Renal pelvis (tissue), 4 donors: ENCODE results near the gene FAM184A. TPM values are rescaled to one million over a fixed set of nuclear protein-coding genes. Genes with fewer than 3 reads are reported as not detected.

Experiments
- DNase-seq: peaks from one replicate; pipeline ENCODE4 v3.0.0-alpha.2; 2013
- polyA plus RNA-seq, 3 donors: library from polyadenylated mRNA; unstranded; fragments of 120-200 nt; gene quantifications; one replicate each; pipeline ENCODE4 v1.2.1, GENCODE V29; 2013; ENCODE audit not compliant: insufficient read length in 3 of 3

The FAM184A gene
- polyA plus RNA-seq, 3 donors: 6.9 to 12.1 (median 11.0) TPM

DNA sequence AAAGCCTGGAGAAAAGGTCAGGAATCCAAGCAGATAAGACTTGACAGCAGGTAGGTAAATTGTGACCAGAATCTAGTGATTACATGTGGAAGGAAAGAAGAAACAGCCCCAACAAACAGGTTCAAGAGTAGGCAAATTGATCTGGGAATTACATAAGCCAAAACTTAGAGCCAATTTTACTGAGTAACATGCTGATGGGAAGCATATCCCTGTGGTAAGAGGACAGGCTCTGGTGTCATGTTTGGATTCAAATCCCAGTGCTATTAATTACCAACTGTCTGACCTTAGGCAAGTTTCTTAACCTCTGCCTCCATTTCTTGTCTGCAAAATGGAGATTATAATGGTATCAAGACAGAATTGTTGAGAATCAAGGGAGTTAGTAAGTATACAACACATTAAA is 163.9 kb downstream of the FAM184A start:
- no peak for DNase-seq

GRCh38 chr6:118913161-118913560 is 165.3 kb downstream of the FAM184A start:
- no peak for DNase-seq

DNA sequence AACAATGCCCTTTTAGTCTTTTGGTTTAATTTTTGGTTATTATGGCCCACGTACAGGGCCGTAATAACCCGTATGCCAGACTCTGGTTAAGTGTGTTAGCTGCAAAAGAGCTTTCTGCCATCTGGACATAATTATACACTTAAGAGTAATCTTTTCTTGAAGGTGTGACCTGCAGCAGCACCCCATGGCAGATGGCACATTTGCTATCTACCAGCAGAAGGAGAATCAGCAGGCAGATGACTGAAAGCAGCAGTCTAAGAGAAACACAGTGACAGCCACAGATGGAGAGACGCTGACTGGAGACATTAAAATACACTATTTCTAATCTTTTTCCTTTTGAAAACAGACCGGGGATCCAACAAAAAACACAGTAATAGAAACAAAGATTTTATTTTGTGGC is 165.8 kb downstream of the FAM184A start:
- no peak for DNase-seq

Other genes starting within 250 kb of the FAM184A start
- gene ASF1A, start 184.5 kb downstream of the FAM184A start, polyA plus RNA-seq: 10 to 100 TPM; 33.4 to 36.1 (median 33.6) TPM
- gene MCM9, start 143.5 kb downstream of the FAM184A start, polyA plus RNA-seq: 10 to 100 TPM; 19.3 to 27.6 (median 26.0) TPM